Pancreas (tissue), 10 donors: ENCODE measurements around the gene VGLL4. TPM values are rescaled to one million over a fixed set of nuclear protein-coding genes. Genes with fewer than 3 reads are reported as not detected.

Source experiments
- ATAC-seq, 4 donors: fragments of 200-7000 bp; cut with Tn5 transposase; one replicate each; pipeline versions ENCODE4 v1.8.0 to v1.9.1; 2020; ENCODE audit warnings: mild to moderate bottlenecking in 4 of 4, moderate library complexity in 4 of 4
- DNase-seq, 6 donors: peaks; one replicate each; pipeline ENCODE4 v3.0.0-alpha.2; 2020
- FAIRE-seq: peaks from 2 replicates; lab custom pipeline; 2012; peaks lifted over from hg19 to GRCh38; lab: Jason Lieb, UNC
- H3K27ac ChIP-seq, 4 donors: fragments of 200-600 bp; sonication (generic); 1 replicate in 3 of 4; 2 replicates in 1 of 4; pipeline versions ENCODE4 v1.5.0 to v1.8.0; 2020
- H3K27me3 ChIP-seq, 4 donors: fragments of 200-600 bp; one replicate each; pipeline ENCODE4 v1.8.0; 2021
- H3K36me3 ChIP-seq, 3 donors: fragments of 200-600 bp; sonication (generic) in 1 of 3; one replicate each; pipeline versions ENCODE4 v1.5.0 to v1.8.0; 2020 to 2021
- H3K4me1 ChIP-seq, 3 donors: fragments of 200-600 bp; one replicate each; pipeline ENCODE4 v1.8.0; 2021
- H3K4me3 ChIP-seq, 4 donors: fragments of 200-600 bp; sonication (generic) in 2 of 4; one replicate each; pipeline versions ENCODE4 v1.5.0 to v1.8.0; 2020 to 2021
- H3K9me3 ChIP-seq, 4 donors: fragments of 200-600 bp; one replicate each; pipeline ENCODE4 v1.8.0; 2021
- CTCF ChIP-seq, 4 donors: fragments of 200-600 bp; sonication (generic) in 3 of 4; IDR thresholded peaks; one replicate each; pipeline versions ENCODE4 v1.5.0 to v1.8.0; 2021; ENCODE audit warnings: antibody characterized with exemption in 4 of 4
- WGBS, 2 donors: extraction: QIAGEN DNeasy Blood & Tissue Kit; methylation state at CpG; one replicate each; pipeline ENCODE4 v1.1.7; 2013; 5-methylcytosine and 5-hydroxymethylcytosine counted together
- intact Hi-C, 3 donors: fragments of 100-400 bp; cut with DNase I; formaldehyde crosslinking; loops; one replicate each; pipeline versions ENCODE4 v1.11.1 to v1.14.2; 2022
- polyA plus RNA-seq, 2 donors: library from polyadenylated mRNA; stranded (reverse); fragments of 200-250 nt; gene quantifications; one replicate each; pipeline ENCODE4 v1.2.3, GENCODE V29; 2013
- total RNA-seq, 6 donors: library from RNA; stranded (reverse); fragmentation: NEBNext Ultra II Directional in 4 of 6; extraction: Animal tissue kit (Norgen Biotek cat#: 25700) in 4 of 6; gene quantifications; one replicate each; pipeline versions ENCODE4 v1.2.1 to v1.2.4, GENCODE V29; 2021 to 2023
- donor health status: healthy with polysubstance abuse.
- donor health status: DM: no; HTN: no; CAD: no; lungs with moderate emphysema.
- donor health status: DM: no; HTN: no; CAD: no.
- donor health status: control.
- donor health status: control.
- donor health status: Bipolar disorder and iron deficiency.
- donor health status: DM: yes; HTN: yes; CAD: no.
- donor health status: DM: no; HTN: no; CAD: no.
- donor health status: DM: no; HTN: no; CAD: no.
- donor health status: DM: yes; HTN: yes; CAD: no.

VGLL4 gene
- total and polyA plus RNA-seq, 8 donors: 17.3 to 47.8 (median 22.0) TPM

GRCh38 chr3:11627612-11628011 lies 16.1 kb downstream of the VGLL4 start:
- Histone ChIP-seq H3K27me3 (no peaks in the 10 kb centered on the region), H3K27ac (no peak overlapping the region)

GRCh38 chr3:11626084-11626463 lies 17.6 kb downstream of the VGLL4 start:
- Histone ChIP-seq H3K27me3 (no peaks in the 10 kb centered on the region), H3K9me3 (no peaks in the 10 kb centered on the region), H3K4me3 (no peak overlapping the region), H3K27ac (no peak overlapping the region), H3K36me3 (no peaks in the 10 kb centered on the region), H3K4me1 (peaks cover 4 to 20% (median 18%) of the 10 kb centered on the region in 3 donors)
- DNase-seq (no peak), FAIRE-seq (no peak), ATAC-seq (no peak)
- 20 to 51% methylated on average over 2 of the region's 2 CpGs for WGBS, 2 donors
- no peak for TF ChIP-seq CTCF (IDR thresholded peaks at IDR 0.05)
- intact Hi-C loops: no loop called here

More at GRCh38 chr3:11627612-11628011, 16.1 kb downstream of the VGLL4 start:
- TF ChIP-seq CTCF (IDR thresholded peaks at IDR 0.05): no peak
- ATAC-seq (no peak), FAIRE-seq (no peak), DNase-seq (no peak)
- no peaks in the 10 kb centered on the region for H3K9me3 ChIP-seq
- intact Hi-C loops: no loop called here
- H3K4me1 ChIP-seq: peaks cover 4 to 20% (median 13%) of the 10 kb centered on the region in 3 donors
- no peaks in the 10 kb centered on the region for H3K36me3 ChIP-seq
- H3K4me3 ChIP-seq: no peak overlapping the region
- WGBS, 2 donors: 90 to 95% methylated on average over 2 of the region's 2 CpGs

GRCh38 chr3:11625376-11626083 lies 18.2 kb downstream of the VGLL4 start:
- no peak for TF ChIP-seq CTCF (IDR thresholded peaks at IDR 0.05)

GRCh38 chr3:11624704-11625375 lies 18.9 kb downstream of the VGLL4 start:
- Histone ChIP-seq H3K9me3 (no peaks in the 10 kb centered on the region), H3K4me1 (peaks cover 9 to 26% (median 24%) of the 10 kb centered on the region in 3 donors), H3K27me3 (no peaks in the 10 kb centered on the region), H3K4me3 (no peak overlapping the region), H3K36me3 (no peaks in the 10 kb centered on the region), H3K27ac (no peak overlapping the region)
- no peak for TF ChIP-seq CTCF (IDR thresholded peaks at IDR 0.05)
- DNase-seq: no peak
- 88 to 89% methylated on average over 7 of the region's 7 CpGs for WGBS, 2 donors
- FAIRE-seq: no peak
- intact Hi-C loops: no loop called here
- ATAC-seq: no peak

More at GRCh38 chr3:11625376-11626083, 18.2 kb downstream of the VGLL4 start:
- DNase-seq: no peak
- 54 to 59% methylated on average over 5 of the region's 5 CpGs for WGBS, 2 donors
- no peak overlapping the region for H3K4me3 ChIP-seq
- H3K4me1 ChIP-seq: peaks cover 4 to 19% (median 18%) of the 10 kb centered on the region in 3 donors
- intact Hi-C loops: no loop called here
- no peak overlapping the region for H3K27ac ChIP-seq
- H3K36me3 ChIP-seq: no peaks in the 10 kb centered on the region
- H3K9me3 ChIP-seq: no peaks in the 10 kb centered on the region
- H3K27me3 ChIP-seq: no peaks in the 10 kb centered on the region
- no peak for FAIRE-seq
- peak in 1 of 4 donors; percentile 33 for ATAC-seq

GRCh38 chr3:11624161-11624560 lies 19.6 kb downstream of the VGLL4 start:
- ATAC-seq (no peak), FAIRE-seq (no peak), DNase-seq (no peak)
- Histone ChIP-seq H3K36me3 (no peaks in the 10 kb centered on the region), H3K27me3 (no peaks in the 10 kb centered on the region), H3K4me3 (no peak overlapping the region), H3K4me1 (peaks cover 16 to 33% (median 28%) of the 10 kb centered on the region in 3 donors), H3K9me3 (no peaks in the 10 kb centered on the region), H3K27ac (no peak overlapping the region)
- TF ChIP-seq CTCF (IDR thresholded peaks at IDR 0.05): no peak
- intact Hi-C loops: no loop called here
- 88 to 89% methylated on average over 8 of the region's 8 CpGs for WGBS, 2 donors
